GM19099 (cell line): ENCODE data around the gene SLC9A3.

ENCODE experiments used
- POLR2A ChIP-seq: IDR thresholded peaks from 3 replicates; pipeline ENCODE4 v1.6.1; 2011; ENCODE audit warnings: low read depth; ENCODE audit not compliant: insufficient read length; ENCODE audit errors: extremely low read depth

SLC9A3 gene

GRCh38 chr5:497871-498509 lies 26.3 kb downstream of the SLC9A3 start:
- TF ChIP-seq POLR2A, result no peak

GRCh38 chr5:497090-497700 lies 27.1 kb downstream of the SLC9A3 start:
- no peak for TF ChIP-seq POLR2A

- TF ChIP-seq POLR2A, result no peak
These were observed 28.2 kb downstream of the SLC9A3 start for GRCh38 chr5:496028-496427.

DNA sequence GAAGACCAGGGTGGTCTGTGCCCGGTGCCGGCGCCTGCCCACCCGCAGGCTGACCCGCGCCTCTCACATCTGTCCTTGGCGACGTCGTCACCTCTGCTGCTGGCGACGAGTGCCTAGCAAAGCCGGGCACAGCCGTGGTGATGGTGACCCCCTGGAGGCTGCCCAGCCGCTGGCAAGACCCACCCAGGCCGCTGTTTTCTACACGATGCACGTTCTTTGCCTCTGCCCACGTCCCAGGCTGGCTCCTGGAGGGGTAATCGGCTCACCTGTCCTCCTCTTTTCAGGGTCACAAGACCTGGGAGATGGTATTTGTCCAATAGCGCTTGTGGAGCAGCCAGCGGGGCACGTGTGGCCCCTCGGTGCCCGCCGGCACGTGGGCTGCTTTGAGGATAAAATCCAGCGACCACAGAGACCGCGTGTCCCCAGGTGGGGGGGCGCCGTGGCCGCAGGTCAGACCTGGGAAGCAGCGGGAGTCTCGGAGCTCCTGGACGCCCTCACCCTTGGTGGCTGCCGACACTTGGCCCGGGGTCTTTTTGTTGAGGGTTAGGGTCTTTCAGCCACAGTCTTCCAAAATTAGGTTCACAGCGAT lies 29.5 kb downstream of the SLC9A3 start:
- TF ChIP-seq POLR2A, result no peak

GRCh38 chr5:493758-494157 lies 30.5 kb downstream of the SLC9A3 start:
- no peak for TF ChIP-seq POLR2A

DNA sequence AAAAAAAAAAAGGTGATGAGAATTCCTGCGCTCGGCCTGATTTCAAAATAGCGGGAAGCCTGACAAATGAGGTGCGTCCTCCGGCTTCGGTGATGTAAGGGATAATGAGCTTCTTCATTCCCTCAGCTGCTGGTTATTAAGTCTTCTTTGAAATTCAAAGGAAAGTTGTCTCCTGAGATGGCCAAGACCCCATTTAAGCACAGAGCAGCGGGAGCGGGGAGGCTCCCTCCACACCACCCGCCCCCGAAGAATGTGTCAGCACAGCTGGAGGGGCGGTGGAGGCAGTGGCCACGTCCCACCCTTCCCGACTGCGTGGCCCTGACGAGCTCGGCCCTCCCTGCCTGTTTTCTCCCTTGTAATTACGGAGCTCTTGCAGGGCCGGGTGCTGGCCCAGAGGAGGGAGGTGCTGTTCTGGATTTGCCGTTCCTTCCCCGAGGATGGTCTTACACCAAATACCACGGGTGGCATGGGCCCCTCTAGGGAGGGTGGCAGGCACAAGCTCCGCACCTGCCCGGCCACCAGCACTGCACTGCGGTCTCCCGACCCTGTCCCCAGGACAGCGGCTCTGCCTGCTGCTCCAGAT lies 31.0 kb downstream of the SLC9A3 start:
- TF ChIP-seq POLR2A, result no peak

DNA sequence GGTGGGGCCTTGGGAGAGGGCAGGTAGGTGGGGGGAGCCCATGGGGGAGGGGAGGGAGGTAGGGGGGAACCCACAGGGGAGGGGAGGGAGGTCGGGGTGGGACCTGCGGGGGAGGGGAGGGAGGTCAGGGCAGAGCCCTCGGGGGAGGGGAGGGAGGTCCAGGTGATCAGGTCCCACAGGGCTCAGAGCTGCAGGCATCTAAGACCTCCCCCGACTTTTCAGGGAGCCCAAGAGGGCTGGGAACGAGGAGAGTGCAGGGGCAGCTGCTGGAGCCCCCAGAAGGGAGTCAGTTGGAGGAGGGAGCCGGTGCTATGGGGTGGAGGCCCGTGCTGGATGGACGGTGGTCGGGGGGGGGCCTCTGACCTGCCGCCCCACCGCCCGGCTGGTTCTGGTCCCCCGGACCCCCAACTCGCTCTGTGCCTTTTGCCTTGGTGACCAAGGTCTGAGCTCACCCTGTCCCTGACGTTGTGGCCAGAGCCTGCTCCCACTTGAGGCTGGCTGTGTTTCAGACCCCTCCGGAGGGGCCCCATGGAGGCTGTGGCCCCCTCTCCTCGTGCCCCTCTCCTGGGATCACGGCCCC lies 31.8 kb downstream of the SLC9A3 start:
- no peak for TF ChIP-seq POLR2A

DNA sequence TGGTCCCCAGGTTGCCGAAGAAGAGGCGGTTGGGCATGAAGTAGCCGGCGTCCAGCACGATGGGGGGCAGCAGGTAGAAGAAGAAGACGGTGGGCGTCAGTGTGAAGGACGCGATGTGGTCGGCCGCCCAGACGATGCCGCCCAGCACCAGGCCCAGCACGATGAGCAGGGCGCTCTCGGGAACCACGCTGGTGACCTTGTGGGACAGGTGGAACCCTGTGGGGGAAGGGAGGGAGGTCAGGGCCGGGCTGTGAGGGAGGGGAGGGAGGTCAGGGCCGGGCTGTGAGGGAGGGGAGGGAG lies 32.4 kb downstream of the SLC9A3 start:
- TF ChIP-seq POLR2A, result no peak

- no peak for TF ChIP-seq POLR2A
These were observed 33.0 kb downstream of the SLC9A3 start for GRCh38 chr5:491119-491855.

GRCh38 chr5:490116-491106 lies 33.8 kb downstream of the SLC9A3 start:
- TF ChIP-seq POLR2A, result no peak

- TF ChIP-seq POLR2A, result no peak
These were observed 34.6 kb downstream of the SLC9A3 start for GRCh38 chr5:489689-490080.

DNA sequence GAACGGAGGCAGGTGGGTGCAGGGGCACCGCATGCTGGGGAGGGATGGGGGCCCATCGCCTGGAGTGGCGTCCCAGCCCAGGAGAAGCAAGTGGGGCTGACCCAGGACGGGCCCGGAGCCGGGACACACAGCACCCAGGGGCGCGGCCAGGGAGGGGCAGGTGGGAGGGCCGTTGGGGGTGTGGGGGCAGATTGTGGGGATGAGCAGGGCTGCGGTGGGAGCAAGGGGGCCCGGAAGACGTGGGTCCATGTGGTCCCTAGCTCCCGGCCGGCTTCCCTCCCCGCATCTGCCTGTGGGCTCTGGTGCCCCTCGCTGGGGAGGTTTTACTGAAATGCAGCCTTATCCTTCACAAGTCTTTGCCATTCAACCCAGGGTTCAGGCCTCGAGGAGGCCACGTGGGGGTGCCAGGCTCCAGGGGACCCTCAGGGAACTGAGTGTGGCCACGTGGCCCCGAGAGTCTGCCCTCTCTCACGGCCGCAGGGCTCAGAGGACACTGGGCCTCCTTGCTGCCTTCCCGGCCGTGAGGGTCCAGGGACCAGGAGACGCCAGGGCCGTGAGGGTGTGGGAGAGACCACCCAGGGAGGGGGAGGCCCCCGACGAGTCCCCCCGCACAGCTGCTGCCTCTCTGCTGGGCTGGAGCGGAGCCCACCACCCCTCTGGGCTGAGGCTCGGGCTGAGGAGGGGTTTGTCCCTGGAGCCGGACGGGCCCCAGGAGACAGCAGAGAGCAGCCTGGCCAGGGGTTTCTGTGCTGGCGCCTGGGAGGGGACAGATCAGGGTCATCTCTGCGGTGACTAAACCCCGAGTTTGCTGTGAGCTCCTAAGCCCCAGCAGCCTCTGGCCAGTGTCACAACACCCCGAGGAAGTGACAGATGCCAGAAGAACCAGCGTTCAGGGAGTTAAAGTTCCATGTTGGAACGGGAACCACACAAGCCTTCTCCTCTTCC lies 35.2 kb downstream of the SLC9A3 start:
- TF ChIP-seq POLR2A, result no peak

GRCh38 chr5:488241-488640 lies 36.0 kb downstream of the SLC9A3 start:
- TF ChIP-seq POLR2A, result no peak
